ENCODE data around the gene FBXO10.
A peak's percentile ranks its signal among the peaks of the same experiment; 100 is the strongest.

Gene FBXO10

DNA sequence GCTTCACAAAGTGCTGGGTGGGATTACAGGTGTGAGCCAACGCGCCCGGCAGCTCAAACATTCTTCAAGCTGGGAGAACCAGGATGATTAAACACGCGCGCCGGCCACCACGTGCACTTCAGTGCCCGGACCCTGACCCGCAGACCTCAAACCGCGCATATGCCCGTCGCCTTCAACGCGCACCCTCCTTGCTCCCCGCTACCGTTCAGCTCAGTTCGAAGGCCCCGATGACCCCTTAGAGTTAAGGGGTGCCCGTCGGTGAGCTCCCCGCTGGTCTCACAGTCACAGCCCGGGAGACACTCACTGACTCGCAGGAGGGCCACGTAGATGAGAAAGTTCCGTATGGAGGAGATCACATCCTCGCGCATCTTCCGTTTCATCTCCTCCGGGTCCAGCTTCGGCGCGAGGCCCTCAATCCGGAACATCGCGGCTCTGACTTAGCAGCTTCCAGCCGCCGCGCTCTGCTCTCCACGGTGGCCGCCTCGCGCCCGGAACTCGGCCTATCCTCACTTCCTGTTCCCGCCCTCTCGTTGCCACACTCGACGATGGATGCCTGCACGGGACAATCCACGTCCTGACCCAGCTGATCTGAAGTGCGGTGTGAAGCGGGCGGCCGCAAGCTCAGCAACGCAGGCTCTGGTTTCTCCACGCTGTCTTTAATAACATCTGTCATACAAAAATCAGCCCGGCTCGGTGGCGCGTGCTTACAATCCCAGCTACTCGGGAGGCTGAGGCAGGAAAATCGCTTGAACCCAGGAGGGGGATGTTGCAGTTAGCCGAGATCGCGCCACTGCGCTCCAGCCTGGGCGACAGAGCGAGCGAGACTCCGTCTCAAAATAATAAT lies 16.1 kb upstream of the FBXO10 start, which contains the start of gene TOMM5:
TOMM5 (minus strand) TSS at position 490 of the 844 bp plus-strand sequence; CDS start at position 425, 65 bp downstream.
- peak; percentile 85 for DNase-seq (ENCODE audit: low read depth in 2 of 2)

DNA sequence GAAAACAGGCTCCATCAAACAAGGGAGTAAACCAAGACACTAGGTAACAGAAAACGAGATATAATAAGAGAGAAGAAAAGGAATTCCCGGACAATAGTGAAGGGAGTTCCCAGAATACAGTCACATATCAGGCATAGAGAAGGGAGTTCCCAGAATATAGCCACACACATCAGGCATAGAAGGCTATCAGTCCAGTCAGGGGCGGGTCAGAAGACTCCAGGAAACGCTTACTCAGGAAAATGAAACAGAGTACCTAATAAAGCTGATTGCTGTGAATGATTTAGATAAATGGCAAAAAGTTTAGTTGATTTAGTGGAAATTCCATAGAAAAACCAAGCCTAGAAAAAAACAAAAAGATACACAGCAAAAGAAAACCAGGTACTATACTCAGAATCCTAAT lies 11.3 kb upstream of the FBXO10 start:
- no peak for DNase-seq (ENCODE audit: low read depth in 2 of 2)

DNA sequence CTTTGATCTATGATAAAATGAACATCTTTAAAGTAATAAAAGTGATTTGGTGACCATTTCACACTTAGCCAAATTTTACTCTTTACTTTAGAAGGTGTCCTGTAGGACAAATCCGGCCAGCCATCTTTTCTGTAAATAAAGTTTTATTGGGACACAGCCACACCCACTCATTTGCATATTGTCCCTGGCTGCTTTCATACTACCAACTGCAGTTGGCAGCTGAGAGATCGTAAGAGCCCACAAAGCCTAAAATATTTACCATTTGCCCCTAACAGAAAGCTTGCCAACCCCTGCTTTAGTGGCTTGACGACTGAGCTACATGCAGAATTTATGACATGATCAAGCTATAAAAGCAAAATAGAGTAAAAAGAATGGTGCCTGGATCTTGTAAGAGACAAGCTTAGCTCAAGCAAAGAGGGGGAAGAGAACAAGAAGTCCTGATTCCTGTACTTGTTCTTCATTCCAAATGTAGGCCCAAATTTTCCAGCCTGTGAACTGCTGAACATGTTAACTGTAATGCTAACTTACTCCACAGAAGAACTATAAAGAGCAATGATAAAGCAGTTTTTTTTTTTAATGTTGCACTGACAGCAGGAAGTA lies 7.4 kb upstream of the FBXO10 start:
- no peak for DNase-seq (ENCODE audit: low read depth in 2 of 2)

DNA sequence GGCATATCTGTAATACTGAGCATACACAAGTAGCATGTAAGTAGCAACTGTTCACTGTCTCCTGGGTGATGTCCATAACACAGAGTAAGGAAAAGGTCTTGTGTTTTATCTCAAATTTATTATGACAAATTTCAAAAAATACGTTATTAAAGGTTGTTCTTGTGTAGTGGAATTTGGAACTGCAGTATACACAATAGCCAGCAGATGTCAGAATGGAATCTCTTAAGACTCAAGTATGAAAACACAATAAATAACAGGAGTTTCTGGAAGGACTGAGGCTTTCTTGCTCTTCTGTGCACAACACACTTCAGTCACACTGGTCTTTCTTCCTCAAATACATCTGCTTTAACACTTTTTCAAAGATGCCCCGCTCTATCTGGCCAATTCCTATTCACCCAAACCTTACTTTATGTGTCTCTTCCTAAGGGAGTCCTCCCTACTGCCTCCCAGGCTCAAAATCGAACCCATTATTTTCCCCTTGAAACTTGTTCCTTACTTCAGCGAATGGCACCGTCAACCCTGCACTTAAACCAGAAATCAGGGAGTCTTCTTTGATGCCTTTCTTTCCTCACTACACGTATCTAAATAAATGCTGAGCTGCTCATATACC lies 6.5 kb upstream of the FBXO10 start:
- no peak for DNase-seq (ENCODE audit: low read depth in 2 of 2)

DNA sequence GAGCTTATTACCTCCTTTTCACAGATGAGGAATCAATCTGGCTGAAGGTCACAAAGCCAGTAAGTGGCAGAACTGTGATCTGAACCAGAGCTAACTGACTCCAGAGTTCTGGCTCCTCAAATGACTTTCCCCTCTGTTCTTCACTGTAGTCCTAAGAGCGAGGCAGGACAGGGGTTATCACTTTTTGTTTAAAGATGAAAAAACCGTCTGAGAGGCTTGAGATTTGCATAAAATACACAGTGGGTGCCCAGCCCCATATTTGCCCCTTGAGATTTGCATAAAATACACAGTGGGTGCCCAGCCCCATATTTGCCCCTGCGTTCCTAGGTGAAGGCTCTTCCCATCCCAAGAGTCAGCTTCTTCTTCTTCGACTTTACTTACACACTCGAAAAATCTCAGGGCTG lies 667 bp downstream of the FBXO10 start:
- DNase-seq (ENCODE audit: low read depth in 2 of 2), result no peak

DNA sequence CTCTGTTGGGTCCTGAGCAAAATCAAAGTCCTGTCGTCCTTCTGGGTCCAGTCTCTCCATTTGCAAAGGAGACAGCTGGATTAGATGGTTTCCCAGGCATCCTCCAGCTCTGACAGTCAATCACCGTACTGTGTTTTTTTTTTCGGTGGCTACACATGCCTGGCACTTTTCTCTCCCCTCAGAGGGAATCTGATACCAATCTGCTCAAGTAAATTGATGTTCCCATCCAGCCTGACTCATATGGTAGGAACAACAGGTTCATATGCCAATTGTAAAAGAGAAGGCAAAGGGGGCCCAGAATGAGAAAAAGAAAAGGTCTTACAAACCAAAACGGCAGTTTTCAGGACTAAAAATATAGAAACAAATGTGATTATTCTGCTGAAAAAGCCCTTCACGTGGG lies 1.2 kb downstream of the FBXO10 start:
- no peak for DNase-seq (ENCODE audit: low read depth in 2 of 2)

DNA sequence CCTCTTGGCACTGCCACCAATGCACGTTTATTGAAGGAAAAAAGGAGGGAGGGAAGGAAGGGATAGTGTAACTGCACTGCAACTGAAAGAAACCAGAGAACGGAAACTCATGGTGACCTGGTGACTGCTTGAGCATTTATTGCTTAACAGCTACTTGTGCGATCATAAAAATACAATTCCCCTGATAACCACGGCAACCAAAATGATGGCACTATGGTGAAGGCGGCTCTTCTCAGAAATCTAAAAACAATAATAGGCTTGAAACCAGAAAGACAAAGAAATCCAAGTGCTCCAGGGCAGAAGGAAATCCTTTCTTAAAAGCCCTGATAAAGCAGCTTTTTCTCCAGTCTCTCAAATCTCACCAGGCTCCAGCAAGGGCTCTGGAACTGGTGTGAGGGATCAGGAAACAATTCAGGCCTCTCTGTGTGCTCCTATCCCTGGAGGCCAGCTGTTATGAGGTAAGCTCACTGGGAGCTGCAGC lies 1.9 kb downstream of the FBXO10 start:
- DNase-seq (ENCODE audit: low read depth in 2 of 2), result no peak

DNA sequence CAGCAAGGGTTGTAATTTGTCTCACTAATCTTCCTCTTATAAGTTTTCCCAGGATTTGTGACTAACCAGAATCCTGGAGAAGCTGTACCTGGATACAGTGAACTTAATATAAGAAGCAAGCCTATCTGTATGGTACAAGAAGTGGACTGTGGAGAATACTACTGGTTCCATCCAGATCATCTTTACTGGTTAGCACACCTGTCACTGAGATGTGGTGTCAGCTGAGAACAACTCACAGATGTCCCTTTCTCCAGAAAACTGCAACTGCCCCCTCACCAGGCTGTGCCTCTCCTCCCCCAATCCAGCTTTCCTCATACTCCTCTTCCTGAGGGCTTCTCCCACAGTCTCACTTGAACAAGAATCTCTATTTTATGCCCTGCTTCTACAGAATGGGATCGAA lies 4.9 kb downstream of the FBXO10 start:
- DNase-seq (ENCODE audit: low read depth in 2 of 2), result no peak

DNA sequence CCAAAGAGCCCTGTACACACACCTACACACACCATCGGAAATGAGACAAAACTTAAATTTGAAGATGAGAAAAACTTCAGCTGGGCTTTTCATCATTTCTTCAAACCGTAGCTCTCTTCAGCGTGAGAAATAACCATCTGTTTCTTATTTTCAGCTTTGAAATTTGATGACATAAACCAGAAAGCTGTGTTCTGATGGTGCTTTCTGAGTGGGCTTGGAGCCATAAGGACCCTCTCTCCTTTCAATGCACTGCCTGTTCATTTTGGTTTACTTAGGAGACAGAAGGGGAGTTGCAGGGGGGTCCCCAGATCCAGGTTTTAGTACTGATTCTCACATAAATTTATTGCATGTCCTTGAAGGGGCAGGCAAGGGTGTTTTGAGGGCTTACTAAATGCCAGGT lies 9.5 kb downstream of the FBXO10 start:
- no peak for DNase-seq (ENCODE audit: low read depth in 2 of 2)

DNA sequence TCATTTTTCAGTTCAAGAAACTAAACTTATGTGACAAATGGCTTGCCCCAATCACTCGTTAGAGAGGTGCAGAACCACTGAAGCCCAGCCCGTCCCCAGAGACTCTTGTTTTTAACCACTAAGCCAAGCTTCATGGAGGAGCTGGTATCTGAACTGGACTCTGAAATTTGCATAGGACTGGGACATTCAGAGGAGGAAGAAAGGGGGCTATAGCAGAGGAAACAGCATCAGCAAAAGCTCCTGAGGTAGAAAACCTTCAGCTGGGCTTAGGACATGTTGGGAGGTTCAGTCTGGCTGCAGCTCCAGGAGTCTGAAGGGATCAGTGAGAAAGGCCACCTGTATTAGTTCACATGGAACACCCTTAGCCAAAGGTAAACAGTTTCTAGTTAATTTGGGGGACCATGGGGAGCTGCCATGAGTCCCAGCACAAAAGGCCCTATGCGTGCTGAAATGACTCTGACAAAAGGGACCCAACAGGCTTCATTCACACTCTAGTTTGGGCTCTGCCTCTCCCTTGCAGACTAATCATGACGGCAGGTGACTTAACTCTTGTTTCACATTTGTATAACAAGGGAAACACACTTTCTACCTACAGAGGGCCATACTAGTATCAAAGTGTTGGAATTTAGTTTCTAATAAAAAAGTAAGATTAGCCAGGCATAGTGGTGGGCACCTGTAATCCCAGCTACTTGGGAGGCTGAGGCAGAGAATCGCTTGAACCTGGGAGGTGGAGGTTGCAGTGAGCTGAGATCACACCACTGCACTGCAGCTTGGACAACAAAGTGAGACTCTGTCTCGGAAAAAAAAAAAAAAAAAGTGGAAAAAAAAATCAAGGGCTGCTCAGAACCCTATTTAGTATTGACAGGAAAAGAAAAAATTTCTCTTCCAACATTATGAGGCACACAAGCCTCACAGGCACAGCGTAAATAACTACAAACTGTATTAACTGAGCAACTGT lies 10.2 kb downstream of the FBXO10 start:
- DNase-seq (ENCODE audit: low read depth in 2 of 2), result no peak

DNA sequence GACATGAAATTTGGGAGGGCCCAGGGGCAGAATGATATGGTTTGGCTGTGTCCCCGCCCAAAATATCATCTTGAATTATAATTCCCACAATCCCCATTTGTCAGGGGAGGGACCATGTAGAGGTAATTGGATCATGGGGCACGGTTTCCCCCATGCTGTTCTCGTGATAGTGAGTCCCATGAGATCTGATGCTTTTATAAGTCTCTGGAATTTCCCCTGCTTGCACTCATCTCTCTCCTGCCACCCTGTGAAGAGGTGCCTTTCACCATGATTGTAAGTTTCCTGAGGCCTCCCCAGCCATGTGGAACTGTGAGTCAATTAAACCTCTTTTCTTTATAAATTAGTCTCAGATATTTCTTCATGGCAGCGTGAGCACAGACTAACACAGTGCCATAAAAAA lies 11.3 kb downstream of the FBXO10 start:
- no peak for DNase-seq (ENCODE audit: low read depth in 2 of 2)

DNA sequence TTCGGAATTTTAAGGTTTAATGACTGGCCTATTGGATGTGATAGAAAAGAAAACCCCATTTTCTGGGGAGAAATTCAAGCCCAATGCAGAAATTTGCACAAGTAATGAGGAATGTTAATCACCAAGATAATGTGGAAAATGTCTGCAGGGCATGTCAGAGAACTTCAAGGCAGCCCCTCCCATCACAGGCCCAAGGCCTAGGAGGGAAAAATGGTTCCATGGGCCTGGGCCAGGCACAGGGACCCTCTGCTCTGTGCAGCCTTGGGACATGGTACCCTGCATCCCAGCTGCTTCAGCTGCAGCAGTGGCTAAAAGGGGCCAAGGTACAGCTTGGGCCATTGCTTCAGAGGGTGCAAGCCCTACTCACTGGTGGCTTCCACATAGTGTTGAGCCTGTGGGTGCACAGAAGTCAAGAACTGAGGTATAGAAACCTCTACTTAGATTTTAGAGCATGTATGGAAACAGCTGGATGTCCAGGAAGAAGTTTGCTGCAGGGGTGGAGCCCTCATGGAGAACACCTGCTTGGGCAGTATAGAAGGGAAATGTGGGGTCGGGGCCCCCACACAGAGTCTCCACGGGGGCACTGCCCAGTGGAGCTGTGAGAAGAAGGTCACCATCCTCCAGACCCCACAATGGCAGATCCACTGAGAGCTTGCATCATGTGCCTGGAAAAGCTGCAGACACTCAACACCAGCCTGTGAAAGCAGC lies 12.2 kb downstream of the FBXO10 start:
- no peak for DNase-seq (ENCODE audit: low read depth in 2 of 2)

DNA sequence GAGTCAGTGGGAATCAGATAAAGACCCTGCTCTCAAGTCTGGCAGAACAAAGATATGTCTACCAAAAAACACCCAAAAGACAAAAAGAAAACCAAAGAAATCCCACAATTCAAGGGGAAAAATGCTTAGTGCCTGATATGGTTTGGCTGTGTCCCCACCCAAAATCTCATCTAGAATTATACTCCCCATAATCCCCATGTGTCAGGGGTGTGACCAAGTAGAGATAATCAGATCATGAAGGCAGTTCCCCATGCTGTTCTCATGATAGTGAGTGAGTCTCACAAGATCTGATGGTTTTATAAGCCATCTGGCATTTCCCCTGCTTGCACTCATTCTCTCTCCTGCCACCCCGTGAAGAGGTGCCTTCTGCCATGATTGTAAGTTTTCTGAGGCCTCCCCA lies 13.4 kb downstream of the FBXO10 start:
- DNase-seq (ENCODE audit: low read depth in 2 of 2), result no peak

DNA sequence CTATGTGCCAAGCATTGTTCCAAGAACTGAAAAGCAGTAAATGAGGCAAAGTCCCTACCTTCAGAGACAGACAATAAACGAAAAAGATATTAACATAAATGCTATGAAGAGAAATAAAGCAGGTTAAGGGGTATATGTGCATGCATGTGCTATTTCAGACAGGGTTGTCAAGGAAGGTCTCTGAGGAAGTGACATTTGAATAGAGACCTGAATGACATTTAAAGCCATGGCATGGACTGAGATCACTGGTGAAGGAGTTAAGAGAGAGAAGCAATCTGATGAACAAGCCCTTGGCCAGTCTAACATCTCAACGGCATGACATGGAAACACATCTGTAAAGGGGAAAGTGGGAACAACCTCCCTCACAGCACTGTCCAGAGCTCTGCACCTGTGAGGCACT lies 14.5 kb downstream of the FBXO10 start:
- DNase-seq (ENCODE audit: low read depth in 2 of 2), result no peak

DNA sequence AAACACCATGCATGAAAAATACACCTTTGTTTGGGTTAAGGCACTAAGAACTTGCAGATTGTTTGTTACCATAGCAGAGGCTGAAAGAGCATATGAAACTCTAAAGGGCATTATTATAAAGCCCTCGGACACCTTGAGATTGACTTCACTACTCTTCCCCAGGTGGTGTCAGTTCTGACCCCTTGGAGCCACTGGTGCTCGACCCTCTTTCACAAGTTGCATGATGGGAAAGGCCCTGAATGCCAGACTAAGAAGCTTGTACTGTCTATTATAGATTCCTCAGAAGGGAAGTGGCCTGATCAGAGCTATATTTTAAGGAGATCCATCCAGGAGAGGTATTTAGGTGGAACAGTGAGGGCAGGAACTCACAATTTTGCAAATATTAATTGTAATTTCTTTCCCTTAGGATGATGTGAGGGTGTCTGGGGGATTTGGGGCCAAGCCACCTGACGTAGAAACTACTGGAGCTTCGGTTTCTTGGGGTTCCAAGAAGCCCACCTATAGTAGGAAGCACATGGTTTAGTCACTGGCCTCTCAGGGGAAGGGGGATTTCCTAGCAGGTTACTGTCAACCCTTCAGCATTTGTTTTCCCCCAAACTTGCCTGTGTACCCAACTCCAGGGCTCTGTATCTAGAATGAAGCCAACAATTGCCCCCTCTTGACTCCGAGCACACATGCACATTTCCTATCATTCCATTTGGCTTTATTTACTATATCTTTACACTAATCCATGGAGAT lies 16.2 kb downstream of the FBXO10 start:
- DNase-seq (ENCODE audit: low read depth in 2 of 2), result no peak

DNA sequence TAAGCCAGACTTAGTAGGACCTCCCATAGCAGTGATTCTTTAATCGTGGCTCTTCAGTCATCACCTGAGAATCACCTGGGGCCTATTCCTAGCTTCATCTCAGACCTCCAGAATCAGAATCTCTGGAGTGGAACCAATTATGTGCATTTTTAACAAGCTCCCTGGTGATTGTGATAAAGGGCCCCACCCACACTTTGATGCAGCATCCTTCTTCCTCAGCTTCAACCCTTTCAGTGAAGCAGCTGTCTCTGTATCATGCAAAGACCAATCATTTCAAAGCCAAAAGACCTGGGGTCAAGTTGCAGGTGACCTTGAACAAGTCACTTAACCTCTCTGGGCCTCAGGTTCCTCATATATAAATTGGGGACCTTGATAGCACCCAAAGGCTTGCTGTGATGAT lies 17.1 kb downstream of the FBXO10 start:
- no peak for DNase-seq (ENCODE audit: low read depth in 2 of 2)

DNA sequence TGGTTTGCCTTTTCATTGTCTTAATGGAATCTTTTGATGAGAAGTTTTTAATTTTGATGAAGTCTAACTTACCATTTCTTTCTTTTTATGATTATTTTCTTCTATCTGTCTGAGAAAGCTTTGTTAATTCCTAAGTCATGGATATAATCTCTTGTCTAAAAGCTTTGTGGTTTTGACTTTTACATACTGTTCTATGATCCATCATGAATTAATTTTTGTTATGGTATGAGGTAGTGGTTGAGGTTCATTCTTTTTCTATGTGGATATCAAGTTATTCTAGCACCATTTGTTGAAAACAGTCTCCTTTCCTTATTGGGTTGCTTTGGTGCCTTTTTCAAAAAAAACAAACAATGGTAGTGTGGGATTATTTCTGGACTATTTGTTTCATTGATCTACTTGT lies 20.4 kb downstream of the FBXO10 start:
- DNase-seq (ENCODE audit: low read depth in 2 of 2), result no peak

DNA sequence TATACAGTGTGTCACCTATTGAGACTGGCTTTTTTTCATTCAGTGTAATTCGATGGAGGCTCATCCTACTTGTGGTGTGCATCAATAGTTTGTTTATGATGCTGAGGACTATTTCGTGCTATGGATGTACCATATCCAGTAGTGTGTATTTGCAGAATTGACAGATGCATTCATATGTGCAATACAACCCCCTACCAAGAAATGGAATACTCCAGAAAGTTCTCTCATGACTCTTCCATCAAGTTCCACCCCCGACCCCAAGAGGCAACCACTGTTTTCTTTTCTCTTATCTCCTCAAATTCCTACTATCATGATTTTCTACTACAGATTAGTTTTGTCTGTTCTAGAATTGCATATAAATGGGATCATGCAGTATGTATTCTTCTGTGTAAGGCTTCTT lies 21.9 kb downstream of the FBXO10 start:
- DNase-seq (ENCODE audit: low read depth in 2 of 2), result no peak

DNA sequence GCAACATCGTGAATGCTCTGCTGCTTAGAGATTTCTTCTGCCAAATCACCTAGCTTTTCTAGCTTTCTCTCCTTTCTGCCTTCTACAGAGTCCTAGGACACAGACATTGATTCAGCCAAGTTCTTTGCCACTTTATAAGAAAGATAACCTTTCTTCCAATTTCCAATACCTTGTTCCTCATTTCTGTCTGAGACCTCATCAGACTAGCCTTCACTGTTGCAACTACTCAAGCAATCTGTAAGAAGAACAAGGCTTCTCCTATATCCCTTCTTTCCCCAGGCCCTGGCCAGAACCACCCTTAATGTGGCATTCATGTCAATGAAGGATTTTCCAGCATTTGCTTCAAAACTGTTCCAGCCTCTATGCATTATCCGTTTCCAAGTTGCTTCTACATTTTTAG lies 24.3 kb downstream of the FBXO10 start:
- no peak for DNase-seq (ENCODE audit: low read depth in 2 of 2)

DNA sequence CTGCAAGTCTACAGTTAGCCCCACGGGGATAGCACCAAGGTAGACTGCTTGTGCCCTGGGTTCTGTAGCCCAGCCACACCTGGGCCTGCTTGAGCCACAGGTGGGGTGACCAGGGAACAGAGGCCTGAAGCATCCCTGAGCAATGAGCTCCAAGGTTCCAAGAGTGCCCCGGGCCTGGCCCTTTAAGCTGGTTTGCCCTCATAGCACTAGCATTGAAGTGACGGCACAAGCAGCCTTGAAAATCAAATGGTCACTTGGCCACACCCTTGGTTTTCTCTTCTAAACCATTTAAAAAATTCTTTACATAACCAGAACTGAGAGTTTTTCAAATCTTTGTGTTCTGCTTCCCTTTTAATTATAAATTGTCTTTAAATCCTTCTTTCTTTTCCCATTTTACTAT lies 24.7 kb downstream of the FBXO10 start:
- no peak for DNase-seq (ENCODE audit: low read depth in 2 of 2)

Measured in stimulated activated CD8-positive, alpha-beta memory T cell treated with anti-CD3 and anti-CD28 coated beads, Interleukin-15, amount 100 ng/mL, for 48 hours (primary cell).